Stimulated activated CD8-positive, alpha-beta memory T cell treated with anti-CD3 and anti-CD28 coated beads, Interleukin-7, amount 100 ng/mL, for 48 hours (primary cell): ENCODE data around the gene HOXC11.

Experiments used
- DNase-seq, 2 donors: peaks; one replicate each; pipeline ENCODE4 v3.0.0-alpha.2; 2020; ENCODE audit warnings: low read depth in 1 of 2; ENCODE audit errors: extremely low read depth in 1 of 2

The HOXC11 gene

GRCh38 chr12:53971686-53972085, 1.2 kb upstream of the HOXC11 start:
- no peak for DNase-seq

- DNase-seq = no peak
These were observed 699 bp upstream of the HOXC11 start for GRCh38 chr12:53972152-53972702.

GRCh38 chr12:53973236-53974042, 513 bp downstream of the HOXC11 start:
- no peak for DNase-seq

GRCh38 chr12:53974084-53975063, 1.4 kb downstream of the HOXC11 start, which contains the start of gene HOTAIR:
HOTAIR (minus strand) TSS chr12:53974954.
- DNase-seq = no peak

- DNase-seq = no peak
These were observed 2.1 kb downstream of the HOXC11 start for GRCh38 chr12:53975064-53975471.

GRCh38 chr12:53975479-53976152, 2.7 kb downstream of the HOXC11 start:
- DNase-seq = no peak

- DNase-seq = no peak
These were observed 3.4 kb downstream of the HOXC11 start for GRCh38 chr12:53976172-53976822.

GRCh38 chr12:53976823-53977595, 4.1 kb downstream of the HOXC11 start:
- no peak for DNase-seq

GRCh38 chr12:53977596-53978445, 4.9 kb downstream of the HOXC11 start:
- no peak for DNase-seq

GRCh38 chr12:53978477-53979356, 5.8 kb downstream of the HOXC11 start:
- no peak for DNase-seq

GRCh38 chr12:53980104-53980801, 7.3 kb downstream of the HOXC11 start:
- DNase-seq = no peak

- no peak for DNase-seq
These were observed 8.0 kb downstream of the HOXC11 start for GRCh38 chr12:53980802-53981496.

GRCh38 chr12:53981634-53982565, 9.0 kb downstream of the HOXC11 start:
- DNase-seq = no peak

- DNase-seq = no peak
These were observed 10.0 kb downstream of the HOXC11 start for GRCh38 chr12:53982648-53983567.
